GM19328 (cell line): ENCODE measurements around the gene CSTF1.

Experiments
- ATAC-seq: cut with Tn5 transposase; IDR thresholded peaks from one replicate; pipeline ENCODE4 v1.9.1; 2021; ENCODE audit warnings: mild to moderate bottlenecking, moderate library complexity; ENCODE audit not compliant: unreplicated experiment

Gene CSTF1

GRCh38 chr20:56392132-56392880 is at the start of gene CSTF1, which contains the start of gene AURKA:
Gene CSTF1, plus strand, starts transcription at chr20:56392645. Its CDS starts 2,908 bp downstream, at chr20:56395553.
Gene AURKA, minus strand, starts transcription at chr20:56392215. Its CDS starts 4,018 bp downstream, at chr20:56388197.
- ATAC-seq: peak; percentile 94

GRCh38 chr20:56342783-56343182 is 49.7 kb upstream of the CSTF1 start:
- no peak for ATAC-seq

GRCh38 chr20:56343861-56344381 is 48.5 kb upstream of the CSTF1 start:
- no peak for ATAC-seq

GRCh38 chr20:56345911-56346310 is 46.5 kb upstream of the CSTF1 start:
- ATAC-seq: no peak

- no peak for ATAC-seq
Observed at GRCh38 chr20:56347628-56348304, 44.7 kb upstream of the CSTF1 start.

GRCh38 chr20:56348305-56348693 is 44.1 kb upstream of the CSTF1 start:
- ATAC-seq: no peak

- no peak for ATAC-seq
Observed at GRCh38 chr20:56348746-56349145, 43.7 kb upstream of the CSTF1 start.

- ATAC-seq: no peak
Observed at GRCh38 chr20:56350842-56351241, 41.6 kb upstream of the CSTF1 start.

- ATAC-seq: no peak
Observed at GRCh38 chr20:56352345-56353055, 39.9 kb upstream of the CSTF1 start.

- ATAC-seq: no peak
Observed at GRCh38 chr20:56353356-56353755, 39.1 kb upstream of the CSTF1 start.

GRCh38 chr20:56358070-56358469 is 34.4 kb upstream of the CSTF1 start:
- no peak for ATAC-seq

- peak; percentile 98 for ATAC-seq
Observed at GRCh38 chr20:56358600-56359211, 33.7 kb upstream of the CSTF1 start, which contains the start of gene FAM210B. Gene FAM210B, plus strand, starts transcription at chr20:56358974. Its CDS starts 32 bp downstream, at chr20:56359006.

- peak; percentile 17 for ATAC-seq
Observed at GRCh38 chr20:56359212-56360132, 33.0 kb upstream of the CSTF1 start.

GRCh38 chr20:56360133-56360907 is 32.1 kb upstream of the CSTF1 start:
- no peak for ATAC-seq

- ATAC-seq: no peak
Observed at GRCh38 chr20:56360908-56361205, 31.6 kb upstream of the CSTF1 start.

GRCh38 chr20:56361900-56362299 is 30.5 kb upstream of the CSTF1 start:
- no peak for ATAC-seq

- no peak for ATAC-seq
Observed at GRCh38 chr20:56362833-56363413, 29.5 kb upstream of the CSTF1 start.

GRCh38 chr20:56363491-56363890 is 29.0 kb upstream of the CSTF1 start:
- no peak for ATAC-seq
